ENCODE data around the gene POU2F3.

The POU2F3 gene

GRCh38 chr11:120337355-120338106 lies 97.6 kb downstream of the POU2F3 start:
- H3K27ac ChIP-seq = peak overlapping the region; percentile 96 to 98
- H3K4me1 ChIP-seq = peaks cover 0 to 67% (median 32%) of the 10 kb centered on the region in 4 donors
- no peaks in the 10 kb centered on the region for H3K36me3 ChIP-seq
- no peak for TF ChIP-seq CTCF (IDR thresholded peaks at IDR 0.05)
- H3K4me3 ChIP-seq = peak overlapping the region; percentile 82 to 88
- DNase-seq = no peak
- no peaks in the 10 kb centered on the region for H3K9me3 ChIP-seq
- H3K27me3 ChIP-seq = no peaks in the 10 kb centered on the region
- intact Hi-C loops (cut with DNase I; ENCODE audit: low total_unique reads) = loop anchor here (10.0 kb wide), 1 partner anchor 97 kb away; no protein-coding TSS in a partner anchor

DNA sequence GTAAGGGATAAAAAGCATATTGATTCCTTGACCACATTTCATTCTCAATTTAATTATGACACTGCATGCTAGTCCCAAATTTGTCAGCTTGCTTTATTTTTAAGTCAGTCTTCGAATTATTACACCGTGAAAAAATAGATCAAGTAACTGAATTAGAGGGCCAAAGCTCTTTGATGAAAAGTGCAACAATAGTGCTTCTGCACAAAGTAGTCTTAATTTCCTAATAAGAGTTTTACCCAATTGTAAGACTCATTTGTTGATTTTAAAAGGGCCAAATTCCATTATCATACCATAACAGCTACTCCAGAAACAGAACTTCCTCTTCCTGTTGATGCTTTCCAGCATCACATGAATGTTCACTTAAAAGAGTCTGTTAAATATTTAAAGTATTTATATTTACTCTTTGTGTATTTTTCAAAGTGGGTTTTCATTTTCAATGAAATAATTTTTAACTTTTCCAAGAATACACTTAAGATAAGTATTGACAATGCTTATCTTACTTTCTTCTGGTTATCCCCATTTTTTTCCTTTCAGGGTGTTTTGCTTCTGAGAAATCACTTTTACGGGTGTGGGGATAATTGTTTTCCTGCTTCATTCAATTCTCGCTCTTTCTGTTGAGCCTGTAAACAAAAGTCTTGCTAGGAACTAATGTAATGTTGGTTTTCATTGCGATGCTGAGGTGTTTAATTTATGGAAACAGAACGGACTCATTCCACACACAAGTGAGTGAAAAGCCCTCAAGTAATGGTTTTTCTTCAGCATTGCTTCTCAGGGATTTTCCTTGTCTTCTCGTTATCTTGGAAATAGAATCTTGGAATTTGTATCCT lies 98.4 kb downstream of the POU2F3 start:
- intact Hi-C loops (cut with DNase I; ENCODE audit: low total_unique reads) = loop anchor here (10.0 kb wide), 1 partner anchor 96 kb away; no protein-coding TSS in a partner anchor

GRCh38 chr11:120339394-120339890 lies 99.5 kb downstream of the POU2F3 start:
- no peaks in the 10 kb centered on the region for H3K9me3 ChIP-seq
- TF ChIP-seq CTCF (IDR thresholded peaks at IDR 0.05) = no peak
- intact Hi-C loops (cut with DNase I; ENCODE audit: low total_unique reads) = loop anchor here (10.0 kb wide), 1 partner anchor 95 kb away; no protein-coding TSS in a partner anchor
- no peaks in the 10 kb centered on the region for H3K27me3 ChIP-seq
- H3K4me3 ChIP-seq = peak overlapping the region; percentile 82 to 88
- H3K27ac ChIP-seq = peak overlapping the region; percentile 96 to 98
- H3K4me1 ChIP-seq = peaks cover 0 to 67% (median 31%) of the 10 kb centered on the region in 4 donors
- DNase-seq = no peak
- no peaks in the 10 kb centered on the region for H3K36me3 ChIP-seq

More for the DNA sequence above, 98.4 kb downstream of the POU2F3 start:
- no peaks in the 10 kb centered on the region for H3K9me3 ChIP-seq
- TF ChIP-seq CTCF (IDR thresholded peaks at IDR 0.05) = no peak
- no peak for DNase-seq
- peak overlapping the region; percentile 82 to 88 for H3K4me3 ChIP-seq
- H3K4me1 ChIP-seq = peaks cover 0 to 67% (median 29%) of the 10 kb centered on the region in 4 donors
- no peaks in the 10 kb centered on the region for H3K27me3 ChIP-seq
- H3K36me3 ChIP-seq = no peaks in the 10 kb centered on the region
- H3K27ac ChIP-seq = peak overlapping the region; percentile 96 to 98

DNA sequence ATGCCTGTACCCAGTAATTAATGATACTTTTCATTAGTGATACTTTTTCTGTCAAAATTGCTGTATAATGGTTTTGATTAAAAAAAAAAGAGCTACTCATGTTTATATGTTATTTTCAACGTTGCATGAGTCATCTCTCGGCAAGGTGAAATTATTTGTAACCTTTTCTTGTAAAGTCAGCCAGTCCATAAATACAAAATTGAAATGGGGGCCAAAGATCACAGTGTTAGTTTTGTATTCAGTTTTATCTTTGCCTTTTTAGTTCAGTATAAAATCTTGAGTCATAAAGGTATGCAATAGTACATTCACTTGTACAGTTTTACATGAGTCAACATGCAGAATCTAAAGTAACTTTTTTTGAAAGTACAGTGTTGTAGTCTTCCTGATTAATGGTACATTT lies 100.6 kb downstream of the POU2F3 start:
- Histone ChIP-seq H3K27ac (no peak overlapping the region), H3K4me1 (peaks cover 0 to 72% (median 39%) of the 10 kb centered on the region in 4 donors), H3K36me3 (no peaks in the 10 kb centered on the region), H3K4me3 (peak overlapping the region in 1 of 2 donors; percentile 88), H3K27me3 (no peaks in the 10 kb centered on the region), H3K9me3 (no peaks in the 10 kb centered on the region)
- DNase-seq = no peak
- intact Hi-C loops (cut with DNase I; ENCODE audit: low total_unique reads) = no loop called here
- no peak for TF ChIP-seq CTCF (IDR thresholded peaks at IDR 0.05)

DNA sequence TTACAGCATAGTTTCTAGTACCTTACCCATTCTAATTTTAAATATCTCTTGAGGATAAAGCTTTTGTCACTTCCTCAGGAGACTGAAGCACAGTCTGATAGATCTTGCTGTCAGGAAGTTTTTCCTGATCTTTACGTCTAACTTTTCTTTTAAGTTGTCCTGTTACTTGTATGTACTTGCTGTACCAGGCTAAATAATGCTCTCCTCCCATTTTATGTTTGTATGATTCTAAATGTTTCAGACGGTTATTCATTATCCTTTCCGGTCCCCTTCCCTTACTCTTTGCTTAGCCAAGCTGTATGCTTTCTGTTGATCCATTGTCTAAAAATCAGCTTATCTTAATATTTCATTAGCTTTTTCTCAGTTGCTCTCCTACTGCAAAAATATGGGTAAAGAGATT lies 102.3 kb downstream of the POU2F3 start:
- intact Hi-C loops (cut with DNase I; ENCODE audit: low total_unique reads) = no loop called here
- Histone ChIP-seq H3K4me1 (peaks cover 0 to 87% (median 50%) of the 10 kb centered on the region in 4 donors), H3K9me3 (no peaks in the 10 kb centered on the region), H3K27me3 (no peaks in the 10 kb centered on the region), H3K36me3 (no peaks in the 10 kb centered on the region), H3K4me3 (no peak overlapping the region), H3K27ac (no peak overlapping the region)
- TF ChIP-seq CTCF (IDR thresholded peaks at IDR 0.05) = no peak
- DNase-seq = no peak

All from tibial artery (tissue), 4 donors.